ENCODE results near the gene SYTL5.

Gene SYTL5

DNA sequence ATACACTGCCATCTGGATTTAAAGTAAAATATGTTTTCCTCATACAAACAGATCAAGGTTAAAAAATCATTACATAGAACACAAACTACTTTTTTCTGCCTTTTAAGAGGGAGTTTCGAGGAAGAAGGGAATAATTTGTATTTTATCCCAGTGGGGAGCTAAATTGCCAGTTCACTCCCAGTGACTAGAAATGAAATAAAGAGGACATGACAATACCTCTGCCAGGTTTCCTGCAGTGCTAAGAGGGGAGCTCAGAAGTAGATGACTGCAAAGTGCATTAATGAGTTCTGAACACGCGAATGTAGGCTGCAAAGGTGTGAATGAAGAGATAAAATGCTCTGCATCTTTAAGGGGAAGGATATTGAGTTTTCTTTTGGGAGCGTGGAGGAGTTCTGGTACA is 144.6 kb downstream of the SYTL5 start:
- no peak for DNase-seq

GRCh38 chrX:38151441-38151840 is 145.1 kb downstream of the SYTL5 start:
- no peak for DNase-seq

GRCh38 chrX:38154340-38154739 is 148.0 kb downstream of the SYTL5 start:
- DNase-seq: no peak

DNA sequence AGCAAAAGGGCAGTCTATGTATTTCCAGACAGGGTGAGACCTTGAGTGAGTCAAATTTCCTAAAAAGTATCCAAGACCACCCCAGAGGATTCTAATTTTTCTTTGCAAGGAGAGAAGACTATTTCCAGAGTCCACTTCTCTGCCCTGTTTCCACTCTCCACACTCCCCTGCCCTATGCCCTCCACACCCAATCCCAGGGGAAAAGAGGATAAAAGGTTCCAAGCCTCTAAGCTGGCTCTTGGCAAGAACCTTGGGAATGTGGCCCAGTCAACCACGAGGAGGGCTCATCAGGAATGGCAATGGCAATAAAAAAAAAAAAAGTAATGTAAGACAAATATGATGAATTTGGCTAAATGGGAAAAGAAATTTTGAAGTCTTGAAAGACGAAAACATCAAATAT is 148.5 kb downstream of the SYTL5 start:
- DNase-seq: no peak

GRCh38 chrX:38156838-38157237 is 150.5 kb downstream of the SYTL5 start:
- no peak for DNase-seq

GRCh38 chrX:38163193-38163592 is 156.8 kb downstream of the SYTL5 start:
- no peak for DNase-seq

DNA sequence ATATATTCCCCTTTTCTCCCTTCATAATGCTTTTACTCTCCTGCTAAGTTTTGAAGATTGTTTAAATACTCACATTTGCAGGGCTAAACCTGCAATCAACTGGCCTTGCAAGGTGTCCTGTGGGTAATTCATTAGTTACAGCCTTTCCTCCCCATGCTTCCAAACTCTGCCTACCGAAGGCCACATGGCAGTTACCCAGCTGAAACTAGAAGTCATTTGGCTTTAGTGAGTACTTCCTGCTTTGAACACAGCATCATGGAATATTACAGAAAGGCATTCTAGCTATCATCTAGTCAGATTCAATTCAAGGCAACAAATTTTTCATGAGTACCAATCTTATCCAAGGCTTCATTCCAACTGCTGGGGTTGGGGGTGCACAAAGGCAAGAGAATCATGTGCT is 158.7 kb downstream of the SYTL5 start:
- DNase-seq: no peak

GRCh38 chrX:38166478-38167083 is 160.2 kb downstream of the SYTL5 start:
- DNase-seq: no peak

DNA sequence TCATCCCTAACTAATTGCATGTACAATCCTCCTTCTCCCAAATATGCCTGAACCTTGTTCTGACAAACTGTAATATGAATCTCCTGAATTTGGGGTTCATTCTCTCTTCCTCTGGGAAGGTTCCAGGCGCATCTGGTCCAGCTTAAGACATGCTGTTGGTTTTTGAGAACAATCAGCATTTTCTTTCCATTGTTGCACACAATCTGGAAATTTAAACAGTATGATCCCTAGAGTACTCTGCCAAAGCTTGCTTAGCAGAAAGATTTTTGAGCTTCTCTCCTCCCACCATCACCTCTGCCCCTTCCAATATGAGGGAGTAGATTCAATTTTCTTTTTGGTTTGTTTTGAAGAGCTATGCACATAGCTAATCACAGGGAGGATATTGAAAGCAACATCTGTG is 164.2 kb downstream of the SYTL5 start:
- no peak for DNase-seq

- no peak for DNase-seq
Measured at GRCh38 chrX:38172596-38172995, 166.2 kb downstream of the SYTL5 start.

GRCh38 chrX:38175139-38175538 is 168.8 kb downstream of the SYTL5 start:
- no peak for DNase-seq

GRCh38 chrX:38178396-38178795 is 172.0 kb downstream of the SYTL5 start:
- no peak for DNase-seq
